GM06990 (cell line): Measurements from ENCODE around the gene FCHSD2.

ENCODE experiments used
- DNase-seq: peaks from one replicate; pipeline ENCODE4 v3.0.0-alpha.2; 2011; ENCODE audit not compliant: insufficient read length; ENCODE audit errors: extremely low read depth
- H3K27me3 ChIP-seq: replicated peaks from 2 replicates; pipeline ENCODE4 v1.6.0; 2011; ENCODE audit warnings: low read length; ENCODE audit not compliant: control insufficient read depth, insufficient read depth
- H3K36me3 ChIP-seq: 2 replicates; pipeline ENCODE4 v1.5.1; 2011; ENCODE audit warnings: low read length; ENCODE audit not compliant: control insufficient read depth, insufficient read depth
- H3K4me3 ChIP-seq: replicated peaks from 2 replicates; pipeline ENCODE4 v1.5.1; 2011; ENCODE audit warnings: low read depth, mild to moderate bottlenecking, control low read depth, low read length
- TF ChIP-seq, protein P1 (sequence below): IDR thresholded peaks from 2 replicates; pipeline ENCODE4 v1.5.1; 2011; ENCODE audit warnings: low read length, control low read depth, mild to moderate bottlenecking, inconsistent platforms; ENCODE audit not compliant: insufficient read depth, poor library complexity, severe bottlenecking

Gene FCHSD2

DNA sequence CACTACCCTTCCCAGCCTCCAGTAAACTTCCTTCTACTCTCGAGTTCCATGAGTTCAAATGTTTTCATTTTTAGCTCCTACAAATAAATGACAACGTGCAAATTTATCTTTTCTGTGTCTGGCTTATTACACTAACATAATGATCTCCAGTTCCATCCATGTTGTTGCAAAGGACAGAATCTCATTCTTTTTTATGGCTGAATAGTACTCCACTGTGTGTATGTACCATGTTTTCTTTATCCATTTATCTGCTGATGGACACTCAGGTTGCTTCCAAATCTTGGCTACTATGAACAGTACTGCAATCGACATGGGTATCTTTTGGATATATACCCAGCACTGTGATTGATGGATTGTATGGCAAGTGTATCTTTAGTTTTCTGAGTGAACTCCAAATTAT is 34.5 kb downstream of the FCHSD2 start:
- H3K36me3 ChIP-seq: peaks cover 2% of the 10 kb centered on the region; the same call in 1 of the 2 replicates
- H3K4me3 ChIP-seq: no peak overlapping the region
- no peaks in the 10 kb centered on the region for H3K27me3 ChIP-seq
- TF ChIP-seq, protein P1, sequence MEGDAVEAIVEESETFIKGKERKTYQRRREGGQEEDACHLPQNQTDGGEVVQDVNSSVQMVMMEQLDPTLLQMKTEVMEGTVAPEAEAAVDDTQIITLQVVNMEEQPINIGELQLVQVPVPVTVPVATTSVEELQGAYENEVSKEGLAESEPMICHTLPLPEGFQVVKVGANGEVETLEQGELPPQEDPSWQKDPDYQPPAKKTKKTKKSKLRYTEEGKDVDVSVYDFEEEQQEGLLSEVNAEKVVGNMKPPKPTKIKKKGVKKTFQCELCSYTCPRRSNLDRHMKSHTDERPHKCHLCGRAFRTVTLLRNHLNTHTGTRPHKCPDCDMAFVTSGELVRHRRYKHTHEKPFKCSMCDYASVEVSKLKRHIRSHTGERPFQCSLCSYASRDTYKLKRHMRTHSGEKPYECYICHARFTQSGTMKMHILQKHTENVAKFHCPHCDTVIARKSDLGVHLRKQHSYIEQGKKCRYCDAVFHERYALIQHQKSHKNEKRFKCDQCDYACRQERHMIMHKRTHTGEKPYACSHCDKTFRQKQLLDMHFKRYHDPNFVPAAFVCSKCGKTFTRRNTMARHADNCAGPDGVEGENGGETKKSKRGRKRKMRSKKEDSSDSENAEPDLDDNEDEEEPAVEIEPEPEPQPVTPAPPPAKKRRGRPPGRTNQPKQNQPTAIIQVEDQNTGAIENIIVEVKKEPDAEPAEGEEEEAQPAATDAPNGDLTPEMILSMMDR: no peak
- no peak for DNase-seq

DNA sequence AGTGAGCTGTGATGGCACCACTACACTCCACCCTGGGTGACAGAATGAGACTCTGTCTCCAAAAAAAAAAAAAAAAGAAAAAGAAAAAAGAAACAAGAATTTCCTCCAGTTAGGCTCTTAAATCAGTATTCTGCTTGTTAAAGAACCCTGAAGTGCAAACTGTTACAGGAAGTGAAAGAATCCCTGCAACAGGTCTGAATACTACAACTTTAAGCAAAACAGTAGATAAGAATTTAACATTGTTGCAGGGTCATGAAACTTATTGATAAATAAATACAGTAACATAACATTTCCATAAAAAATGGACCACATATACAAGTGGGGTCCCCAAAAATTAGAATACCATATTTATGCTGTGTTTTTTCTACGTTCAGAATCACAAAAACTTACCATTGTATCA is 35.8 kb downstream of the FCHSD2 start:
- Histone ChIP-seq H3K27me3 (no peaks in the 10 kb centered on the region), H3K4me3 (no peak overlapping the region), H3K36me3 (peaks cover 2% of the 10 kb centered on the region)
- no peak for DNase-seq
- TF ChIP-seq, protein P1: no peak

DNA sequence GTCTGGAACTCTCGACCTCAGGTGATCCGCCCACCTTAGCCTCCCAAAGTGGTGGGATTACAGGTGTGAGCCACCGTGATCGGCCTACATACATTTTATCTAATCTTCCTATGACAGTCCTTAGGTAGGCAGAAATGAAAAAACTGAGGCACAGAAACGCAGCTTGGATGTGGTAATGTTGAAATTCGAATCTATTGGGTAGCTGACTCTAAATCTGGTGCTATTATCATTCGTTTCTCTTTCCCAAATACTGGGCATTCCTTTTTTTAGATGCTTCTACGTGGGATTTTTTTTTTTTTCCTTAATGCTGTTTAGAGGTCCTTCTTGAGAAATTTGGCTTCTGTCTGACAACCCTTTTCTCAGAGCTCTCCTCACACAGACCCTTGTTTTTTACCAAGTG is 41.5 kb downstream of the FCHSD2 start:
- TF ChIP-seq, protein P1: no peak
- Histone ChIP-seq H3K4me3 (no peak overlapping the region), H3K36me3 (peaks cover 7% of the 10 kb centered on the region), H3K27me3 (no peaks in the 10 kb centered on the region)
- DNase-seq: no peak

DNA sequence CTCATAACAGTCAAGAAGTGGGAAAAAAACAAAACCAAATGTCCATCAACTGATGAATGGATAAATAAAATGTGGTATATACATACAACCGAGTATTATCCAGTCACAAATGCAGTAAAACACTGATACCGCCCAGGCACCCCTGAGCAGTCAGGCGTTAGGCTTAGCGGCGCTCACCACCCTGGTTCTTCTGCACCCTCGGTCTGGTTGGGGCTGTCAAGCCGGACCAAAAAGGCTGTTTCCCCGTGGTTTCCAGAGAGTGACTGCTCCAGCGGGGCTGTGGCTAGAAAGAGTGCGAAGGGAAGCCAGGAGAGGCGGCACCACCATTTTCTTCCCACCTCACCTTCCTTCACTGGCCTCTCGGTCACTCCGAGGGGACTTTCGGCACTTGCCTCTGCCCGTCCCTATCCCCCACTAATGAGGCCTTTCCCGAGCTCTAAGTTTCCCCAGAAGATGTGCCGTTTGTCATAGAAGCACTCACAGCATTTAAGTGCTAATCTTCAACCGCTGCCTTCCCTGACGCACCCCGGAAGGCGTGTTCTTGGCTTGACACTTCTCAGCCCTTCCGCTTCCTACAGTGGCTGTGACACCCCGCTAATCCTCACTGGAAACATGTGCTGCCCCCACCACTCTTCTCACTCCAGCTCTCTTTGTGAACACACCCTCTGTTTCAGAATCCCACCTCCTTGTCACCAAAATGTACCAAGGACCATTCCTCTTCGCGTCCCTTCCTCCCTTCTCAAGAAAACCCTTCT is 42.4 kb downstream of the FCHSD2 start:
- Histone ChIP-seq H3K27me3 (no peaks in the 10 kb centered on the region), H3K4me3 (no peak overlapping the region), H3K36me3 (peaks cover 7% of the 10 kb centered on the region)
- TF ChIP-seq, protein P1: no peak
- no peak for DNase-seq

DNA sequence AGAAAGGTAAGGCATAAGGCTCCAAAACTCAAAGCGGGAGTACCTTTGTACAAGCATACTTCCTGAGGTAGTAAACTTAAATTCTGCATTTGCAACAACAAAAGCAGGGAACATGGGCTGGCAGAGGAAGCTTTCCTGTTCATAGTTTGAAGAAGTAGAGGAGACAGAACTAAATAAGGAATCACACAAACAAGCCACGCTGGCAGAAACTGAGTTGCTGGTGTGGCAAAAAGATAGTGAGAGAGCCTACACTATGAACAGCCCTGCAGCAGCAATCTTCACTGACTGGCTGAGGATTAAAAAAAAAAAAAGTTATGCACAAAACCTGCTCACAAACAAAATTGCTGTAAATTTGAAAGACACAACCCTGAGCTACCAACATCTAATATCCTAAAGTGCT is 46.5 kb downstream of the FCHSD2 start:
- TF ChIP-seq, protein P1: no peak
- DNase-seq: no peak
- H3K36me3 ChIP-seq: peaks cover 5% of the 10 kb centered on the region

More for the DNA sequence above, 46.5 kb downstream of the FCHSD2 start:
- Histone ChIP-seq H3K27me3 (no peaks in the 10 kb centered on the region), H3K4me3 (no peak overlapping the region)
